Neuronal stem cell (in vitro differentiated cells): ENCODE results near the gene C4A.
"Not testable (repeated sequence)": the region's sequence is repeated elsewhere in the genome, so short reads cannot be mapped to it uniquely, and the experiment has no call there.

Source experiments
- DNase-seq: peaks from one replicate; pipeline ENCODE4 v3.0.0-alpha.2; 2013; ENCODE audit warnings: low spot score
- H2AFZ ChIP-seq: one replicate; pipeline ENCODE4 v1.6.1; 2013; ENCODE audit warnings: mild to moderate bottlenecking, low read length, inconsistent platforms
- H2AK5ac ChIP-seq: 2 replicates; pipeline ENCODE4 v1.6.1; 2013; ENCODE audit warnings: low read depth, mild to moderate bottlenecking, inconsistent platforms, low read length, moderate library complexity, mixed read lengths
- H2BK120ac ChIP-seq: 2 replicates; pipeline ENCODE4 v1.6.1; 2013; ENCODE audit warnings: low read depth, mild to moderate bottlenecking, inconsistent platforms, low read length, moderate library complexity, mixed read lengths
- H2BK12ac ChIP-seq: one replicate; pipeline ENCODE4 v1.6.1; 2013; ENCODE audit warnings: low read length, inconsistent platforms
- H2BK15ac ChIP-seq: 2 replicates; pipeline ENCODE4 v1.6.1; 2013; ENCODE audit warnings: mild to moderate bottlenecking, low read length, inconsistent platforms, mixed read lengths
- H2BK5ac ChIP-seq: one replicate; pipeline ENCODE4 v1.6.1; 2013; ENCODE audit warnings: inconsistent platforms, mild to moderate bottlenecking, low read length, moderate library complexity
- H3K14ac ChIP-seq: one replicate; pipeline ENCODE4 v1.6.1; 2013; ENCODE audit warnings: low read length, inconsistent platforms
- H3K18ac ChIP-seq: 2 replicates; pipeline ENCODE4 v1.6.1; 2013; ENCODE audit warnings: low read length, inconsistent platforms
- H3K23ac ChIP-seq: 2 replicates; pipeline ENCODE4 v1.6.1; 2013; ENCODE audit warnings: low read depth, mild to moderate bottlenecking, mixed read lengths, low read length, inconsistent platforms; ENCODE audit not compliant: poor library complexity
- H3K27ac ChIP-seq: replicated peaks from 3 replicates; pipeline ENCODE4 v1.5.1; 2013; ENCODE audit warnings: low read length, inconsistent platforms
- H3K27me3 ChIP-seq, 3 experiments: 2 replicates each; pipeline ENCODE4 v1.6.1; 2013; ENCODE audit warnings: low read length in 3 of 3, mild to moderate bottlenecking in 2 of 3, inconsistent platforms in 1 of 3, low read depth in 1 of 3, mixed read lengths in 1 of 3, moderate library complexity in 1 of 3; ENCODE audit not compliant: control insufficient read depth in 3 of 3, insufficient read depth in 3 of 3
- H3K36me3 ChIP-seq, 2 donors: replicated peaks in 1 of 2; 2 replicates each; pipeline ENCODE4 v1.6.1; 2013; ENCODE audit warnings: low read length in 2 of 2; ENCODE audit not compliant: control insufficient read depth in 2 of 2, insufficient read depth in 2 of 2
- H3K4ac ChIP-seq: 2 replicates; pipeline ENCODE4 v1.6.1; 2013; ENCODE audit warnings: inconsistent platforms, mild to moderate bottlenecking, low read length, moderate library complexity
- H3K4me1 ChIP-seq, 2 donors: 1 replicate in 1 of 2; 2 replicates in 1 of 2; pipeline ENCODE4 v1.6.1; 2013; ENCODE audit warnings: low read length in 2 of 2, low read depth in 1 of 2; ENCODE audit not compliant: control insufficient read depth in 2 of 2, insufficient read depth in 1 of 2
- H3K4me2 ChIP-seq: one replicate; pipeline ENCODE4 v1.6.1; 2013; ENCODE audit warnings: mild to moderate bottlenecking, low read length, inconsistent platforms; ENCODE audit not compliant: insufficient read depth, poor library complexity, severe bottlenecking
- H3K4me3 ChIP-seq, 2 donors: 2 replicates each; pipeline ENCODE4 v1.5.1; 2013; ENCODE audit warnings: low read length in 2 of 2, mild to moderate bottlenecking in 2 of 2, inconsistent platforms in 1 of 2, moderate library complexity in 1 of 2
- H3K79me1 ChIP-seq: one replicate; pipeline ENCODE4 v1.6.1; 2013; ENCODE audit warnings: low read depth, mild to moderate bottlenecking, inconsistent platforms, low read length, moderate library complexity
- H3K9ac ChIP-seq: one replicate; pipeline ENCODE4 v1.6.1; 2013; ENCODE audit warnings: mild to moderate bottlenecking, low read depth, low read length, inconsistent platforms; ENCODE audit not compliant: poor library complexity
- H3K9me3 ChIP-seq, 2 donors: replicated peaks in 1 of 2; 2 replicates each; pipeline versions ENCODE3 to v1.6.1; 2013; ENCODE audit warnings: low read length in 2 of 2, mild to moderate bottlenecking in 2 of 2, inconsistent platforms in 1 of 2, low read depth in 1 of 2, mixed read lengths in 1 of 2, moderate library complexity in 1 of 2; ENCODE audit not compliant: control insufficient read depth in 2 of 2, insufficient read depth in 1 of 2
- H4K8ac ChIP-seq: one replicate; pipeline ENCODE4 v1.6.1; 2013; ENCODE audit warnings: low read depth, mild to moderate bottlenecking, inconsistent platforms, low read length, moderate library complexity
- H4K91ac ChIP-seq: one replicate; pipeline ENCODE4 v1.6.1; 2013; ENCODE audit warnings: low read length, low read depth, mild to moderate bottlenecking, inconsistent platforms; ENCODE audit not compliant: poor library complexity
- WGBS, 2 donors: extraction: QIAGEN DNeasy Blood & Tissue Kit; methylation state at CpG; one replicate each; pipeline ENCODE4 v1.1.7; 2013; ENCODE audit warnings: missing lambda C conversion rate in 2 of 2, mixed read lengths in 1 of 2; ENCODE audit not compliant: insufficient read length in 2 of 2, insufficient replicate concordance in 1 of 2; ENCODE audit errors: extremely low coverage in 2 of 2; 5-methylcytosine and 5-hydroxymethylcytosine counted together

C4A gene

GRCh38 chr6:32008037-32008436 lies 26.2 kb downstream of the C4A start:
- H3K14ac ChIP-seq, H3K4me2 ChIP-seq, H2BK5ac ChIP-seq, H3K9ac ChIP-seq, H3K27me3 ChIP-seq, H2AFZ ChIP-seq, H2AK5ac ChIP-seq, DNase-seq, H3K4me3 ChIP-seq, H2BK12ac ChIP-seq, H2BK120ac ChIP-seq, H3K23ac ChIP-seq, H4K8ac ChIP-seq, H3K9me3 ChIP-seq, H2BK15ac ChIP-seq, H3K4me1 ChIP-seq, H3K36me3 ChIP-seq, H4K91ac ChIP-seq, H3K18ac ChIP-seq, H3K27ac ChIP-seq, H3K79me1 ChIP-seq, H3K4ac ChIP-seq: not testable (repeated sequence)
- no CpG with 5 or more reads among the region's 24 CpGs for WGBS, 2 donors

- not testable (repeated sequence) for H3K4ac ChIP-seq, H3K14ac ChIP-seq, H3K4me2 ChIP-seq, H3K79me1 ChIP-seq, DNase-seq, H3K9me3 ChIP-seq, H3K27ac ChIP-seq, H2BK15ac ChIP-seq, H3K23ac ChIP-seq, H3K4me3 ChIP-seq, H2BK5ac ChIP-seq, H2BK12ac ChIP-seq, H3K36me3 ChIP-seq, H2AFZ ChIP-seq, H4K91ac ChIP-seq, H3K27me3 ChIP-seq, H3K4me1 ChIP-seq, H3K18ac ChIP-seq, H4K8ac ChIP-seq, H3K9ac ChIP-seq, H2AK5ac ChIP-seq, H2BK120ac ChIP-seq
- no CpG with 5 or more reads among the region's 12 CpGs for WGBS, 2 donors
These were observed 26.8 kb downstream of the C4A start for GRCh38 chr6:32008616-32009015.

GRCh38 chr6:32009537-32009936 lies 27.7 kb downstream of the C4A start:
- H2AK5ac ChIP-seq, H3K4me3 ChIP-seq, H3K79me1 ChIP-seq, H2BK12ac ChIP-seq, H3K23ac ChIP-seq, H3K9me3 ChIP-seq, H2AFZ ChIP-seq, H3K27me3 ChIP-seq, H3K36me3 ChIP-seq, H4K8ac ChIP-seq, H2BK15ac ChIP-seq, H2BK5ac ChIP-seq, H3K27ac ChIP-seq, H3K9ac ChIP-seq, H3K18ac ChIP-seq, H2BK120ac ChIP-seq, H3K4ac ChIP-seq, H3K4me2 ChIP-seq, H3K14ac ChIP-seq, DNase-seq, H3K4me1 ChIP-seq, H4K91ac ChIP-seq: not testable (repeated sequence)
- no CpG with 5 or more reads among the region's 12 CpGs for WGBS, 2 donors

- not testable (repeated sequence) for H4K91ac ChIP-seq, H3K4me3 ChIP-seq, H3K79me1 ChIP-seq, H3K4ac ChIP-seq, H3K36me3 ChIP-seq, H2AK5ac ChIP-seq, DNase-seq, H2BK5ac ChIP-seq, H2BK15ac ChIP-seq, H3K18ac ChIP-seq, H3K4me1 ChIP-seq, H2BK12ac ChIP-seq, H2AFZ ChIP-seq, H3K23ac ChIP-seq, H4K8ac ChIP-seq, H3K9ac ChIP-seq, H3K27ac ChIP-seq, H2BK120ac ChIP-seq, H3K4me2 ChIP-seq, H3K27me3 ChIP-seq, H3K14ac ChIP-seq, H3K9me3 ChIP-seq
- no CpG with 5 or more reads among the region's 27 CpGs for WGBS, 2 donors
These were observed 29.1 kb downstream of the C4A start for GRCh38 chr6:32010856-32011530.
